Hepatocyte (in vitro differentiated cells): ENCODE data around the gene ZNF780A. TPM values are rescaled to one million over a fixed set of nuclear protein-coding genes. Genes with fewer than 3 reads are reported as not detected.

ENCODE experiments used
- DNase-seq: peaks from one replicate; pipeline ENCODE4 v3.0.0-alpha.2; 2016; ENCODE audit warnings: low spot score
- H2AFZ ChIP-seq: fragments of 200-600 bp; sonication (generic); 2 replicates; pipeline ENCODE4 v1.6.0; 2016; ENCODE audit warnings: antibody characterized with exemption, mild to moderate bottlenecking
- H3K27ac ChIP-seq: fragments of 200-600 bp; sonication (generic); 2 replicates; pipeline ENCODE4 v1.5.1; 2016; ENCODE audit warnings: mild to moderate bottlenecking
- H3K27me3 ChIP-seq: fragments of 200-600 bp; sonication (generic); 2 replicates; pipeline ENCODE4 v1.6.1; 2016
- H3K36me3 ChIP-seq: fragments of 200-600 bp; sonication (generic); replicated peaks from 2 replicates; pipeline ENCODE4 v1.5.1; 2016; ENCODE audit warnings: low read depth; ENCODE audit not compliant: insufficient read depth
- H3K4me1 ChIP-seq: fragments of 200-600 bp; sonication (generic); 2 replicates; pipeline ENCODE4 v1.5.1; 2016; ENCODE audit warnings: mild to moderate bottlenecking, moderate library complexity; ENCODE audit not compliant: insufficient read depth
- H3K4me2 ChIP-seq: fragments of 200-600 bp; sonication (generic); 2 replicates; pipeline ENCODE4 v1.6.0; 2016
- H3K4me3 ChIP-seq: fragments of 200-600 bp; sonication (generic); 2 replicates; pipeline ENCODE4 v1.5.1; 2016; ENCODE audit warnings: mild to moderate bottlenecking
- H3K79me2 ChIP-seq: fragments of 200-600 bp; sonication (generic); 2 replicates; pipeline ENCODE4 v1.6.0; 2017; ENCODE audit warnings: mild to moderate bottlenecking
- H3K9me2 ChIP-seq: fragments of 200-600 bp; sonication (generic); replicated peaks from 2 replicates; pipeline ENCODE4 v1.6.0; 2017; ENCODE audit warnings: mild to moderate bottlenecking; ENCODE audit not compliant: insufficient read depth
- H3K9me3 ChIP-seq: fragments of 200-600 bp; sonication (generic); 2 replicates; pipeline ENCODE4 v1.5.1; 2016; ENCODE audit warnings: low read depth, mild to moderate bottlenecking
- H4K20me1 ChIP-seq: fragments of 200-600 bp; sonication (generic); 2 replicates; pipeline ENCODE4 v1.6.0; 2016; ENCODE audit warnings: mild to moderate bottlenecking; ENCODE audit not compliant: insufficient read depth, poor library complexity, severe bottlenecking
- CTCF ChIP-seq: fragments of 200-600 bp; sonication (generic); IDR thresholded peaks from 2 replicates; pipeline ENCODE4 v1.5.1; 2016; ENCODE audit warnings: antibody characterized with exemption, mild to moderate bottlenecking; ENCODE audit not compliant: poor library complexity
- EZH2 ChIP-seq: fragments of 200-600 bp; sonication (generic); IDR thresholded peaks from 2 replicates; pipeline ENCODE4 v1.6.1; 2016; ENCODE audit warnings: antibody characterized with exemption, mild to moderate bottlenecking, borderline replicate concordance
- EZH2phosphoT487 ChIP-seq: fragments of 200-600 bp; sonication (generic); IDR thresholded peaks from one replicate; pipeline ENCODE4 v1.6.1; 2018; ENCODE audit warnings: antibody characterized with exemption, mild to moderate bottlenecking, low read depth, moderate library complexity; ENCODE audit not compliant: unreplicated experiment, severe bottlenecking
- WGBS: methylation state at CpG from one replicate; pipeline ENCODE4 v1.1.6; 2016; ENCODE audit warnings: low lambda C conversion rate; ENCODE audit errors: missing lambda C conversion rate; 5-methylcytosine and 5-hydroxymethylcytosine counted together
- polyA plus RNA-seq: library from polyadenylated mRNA; unstranded; fragments of >200 nt; fragmentation: Nextera tagmentation; extraction: Ambion mirVana; gene quantifications from 2 replicates; pipeline ENCODE4 v1.2.1, GENCODE V29; 2016
- total RNA-seq: library from RNA; depleted of rRNA; stranded (reverse); fragments of >200 nt; gene quantifications from 2 replicates; pipeline ENCODE4 v1.2.3, GENCODE V29; 2014

Gene ZNF780A
- total and polyA plus RNA-seq, 2 experiments from 2014 or later, result 6.0 to 14.9 TPM

GRCh38 chr19:40025938-40026596 lies 64.7 kb downstream of the ZNF780A start:
- Histone ChIP-seq H3K79me2 (no peaks in the 10 kb centered on the region), H3K4me1 (no peaks in the 10 kb centered on the region), H4K20me1 (no peaks in the 10 kb centered on the region), H3K9me2 (no peaks in the 10 kb centered on the region), H3K27me3 (no peaks in the 10 kb centered on the region), H3K9me3 (peaks cover 44% of the 10 kb centered on the region), H3K4me3 (no peak overlapping the region), H3K4me2 (no peak overlapping the region), H3K36me3 (no peaks in the 10 kb centered on the region), H3K27ac (no peak overlapping the region), H2AFZ (no peak overlapping the region)
- WGBS, result 97% methylated on average over 4 of the region's 4 CpGs
- no peak for DNase-seq
- TF ChIP-seq CTCF, result no peak
- TF ChIP-seq EZH2phosphoT487, result no peak
- no peak for TF ChIP-seq EZH2

- Histone ChIP-seq H3K9me2 (no peaks in the 10 kb centered on the region), H3K36me3 (no peaks in the 10 kb centered on the region), H2AFZ (no peak overlapping the region), H3K27ac (no peak overlapping the region), H3K4me2 (no peak overlapping the region), H4K20me1 (no peaks in the 10 kb centered on the region), H3K27me3 (no peaks in the 10 kb centered on the region), H3K4me3 (no peak overlapping the region), H3K9me3 (peaks cover 34% of the 10 kb centered on the region), H3K4me1 (no peaks in the 10 kb centered on the region), H3K79me2 (no peaks in the 10 kb centered on the region)
- no peak for TF ChIP-seq EZH2
- no peak for TF ChIP-seq EZH2phosphoT487
- TF ChIP-seq CTCF, result no peak
- DNase-seq, result no peak
- WGBS, result 88% methylated on average over 3 of the region's 3 CpGs
These were observed 66.8 kb downstream of the ZNF780A start for GRCh38 chr19:40023969-40024368.

Other genes with a start within 250 kb of the ZNF780A start
- gene FBL, start 244.6 kb downstream of the ZNF780A start, total RNA-seq, result 104 and 126 TPM in 2 replicates
- 69.6 and 79.4 TPM in 2 replicates for gene FBL, start 244.6 kb downstream of the ZNF780A start, polyA plus RNA-seq
- gene FCGBP, start 156.3 kb downstream of the ZNF780A start, total RNA-seq, result 31.2 and 48.2 TPM in 2 replicates
- 2.4 and 3.1 TPM in 2 replicates for gene FCGBP, start 156.3 kb downstream of the ZNF780A start, polyA plus RNA-seq
- gene PSMC4, start 119.8 kb downstream of the ZNF780A start, total RNA-seq, result 81.5 and 85.4 TPM in 2 replicates
- gene PSMC4, start 119.8 kb downstream of the ZNF780A start, polyA plus RNA-seq, result 94.7 and 99.3 TPM in 2 replicates
- 1.6 and 1.8 TPM in 2 replicates for gene ZNF546, start 93.9 kb downstream of the ZNF780A start, total RNA-seq
- gene ZNF546, start 93.9 kb downstream of the ZNF780A start, polyA plus RNA-seq, result 1.1 and 1.7 TPM in 2 replicates
- gene ZNF780B, start 34.7 kb downstream of the ZNF780A start, total RNA-seq, result 11.5 and 13.4 TPM in 2 replicates
- gene ZNF780B, start 34.7 kb downstream of the ZNF780A start, polyA plus RNA-seq, result 3.1 and 4.7 TPM in 2 replicates
- 6.1 and 9.5 TPM in 2 replicates for gene MAP3K10, start 100.5 kb upstream of the ZNF780A start, total RNA-seq
- gene MAP3K10, start 100.5 kb upstream of the ZNF780A start, polyA plus RNA-seq, result 9.1 and 10.3 TPM in 2 replicates
- gene TTC9B, start 127.4 kb upstream of the ZNF780A start, total RNA-seq, result not detected in 2 replicates
- gene TTC9B, start 127.4 kb upstream of the ZNF780A start, polyA plus RNA-seq, result 0.21 and 0.33 TPM in 2 replicates
- gene CCNP, start 135.7 kb upstream of the ZNF780A start, total RNA-seq, result 0.12 TPM in 1 of 2 replicates, not detected in the other
- gene CCNP, start 135.7 kb upstream of the ZNF780A start, polyA plus RNA-seq, result 0.52 TPM in 1 of 2 replicates, not detected in the other
- gene AKT2, start 194.4 kb upstream of the ZNF780A start, total RNA-seq, result 103 and 106 TPM in 2 replicates
- 53.7 and 54.9 TPM in 2 replicates for gene AKT2, start 194.4 kb upstream of the ZNF780A start, polyA plus RNA-seq